H9 (cell line): Measurements from ENCODE around the gene ATP6V0B. TPM values are rescaled to one million over a fixed set of nuclear protein-coding genes. Genes with fewer than 3 reads are reported as not detected.

Experiments used
- DNase-seq: peaks from one replicate; pipeline ENCODE4 v3.0.0-alpha.2; 2017
- H2AFZ ChIP-seq: one replicate; pipeline ENCODE4 v1.6.1; 2013; ENCODE audit warnings: mild to moderate bottlenecking, low read length, control low read depth, moderate library complexity
- H2AK5ac ChIP-seq: 2 replicates; pipeline ENCODE4 v1.6.1; 2013; ENCODE audit warnings: low read length, control low read depth, mixed read lengths; ENCODE audit not compliant: insufficient read length
- H2BK120ac ChIP-seq: one replicate; pipeline ENCODE4 v1.6.1; 2013; ENCODE audit warnings: low read depth, mild to moderate bottlenecking, low read length, control low read depth, inconsistent platforms; ENCODE audit not compliant: poor library complexity, severe bottlenecking
- H2BK12ac ChIP-seq: 2 replicates; pipeline ENCODE4 v1.6.1; 2013; ENCODE audit warnings: low read length, control low read depth, mixed read lengths, low read depth; ENCODE audit not compliant: insufficient read length
- H2BK15ac ChIP-seq: 2 replicates; pipeline ENCODE4 v1.6.1; 2013; ENCODE audit warnings: low read depth, low read length, control low read depth
- H2BK20ac ChIP-seq: one replicate; pipeline ENCODE4 v1.6.1; 2013; ENCODE audit warnings: low read depth, mild to moderate bottlenecking, low read length, control low read depth, inconsistent platforms; ENCODE audit not compliant: poor library complexity, severe bottlenecking
- H2BK5ac ChIP-seq: 2 replicates; pipeline ENCODE4 v1.6.1; 2013; ENCODE audit warnings: low read length, control low read depth, mixed read lengths; ENCODE audit not compliant: insufficient read length
- H3K14ac ChIP-seq: 2 replicates; pipeline ENCODE4 v1.6.1; 2013; ENCODE audit warnings: low read length, control low read depth; ENCODE audit not compliant: insufficient read depth
- H3K18ac ChIP-seq: 2 replicates; pipeline ENCODE4 v1.6.1; 2013; ENCODE audit warnings: low read depth, mild to moderate bottlenecking, mixed read lengths, low read length, control low read depth; ENCODE audit not compliant: insufficient read length
- H3K23ac ChIP-seq: 2 replicates; pipeline ENCODE4 v1.6.1; 2013; ENCODE audit warnings: low read length, control low read depth, mixed read lengths, low read depth; ENCODE audit not compliant: insufficient read length
- H3K23me2 ChIP-seq: 2 replicates; pipeline ENCODE4 v1.6.1; 2013; ENCODE audit warnings: low read depth, mild to moderate bottlenecking, mixed read lengths, low read length, control low read depth; ENCODE audit not compliant: insufficient read length, poor library complexity, severe bottlenecking
- H3K27ac ChIP-seq: 2 replicates; pipeline ENCODE4 v1.5.1; 2013; ENCODE audit warnings: low read length, control low read depth, mixed read lengths, low read depth; ENCODE audit not compliant: insufficient read length
- H3K27me3 ChIP-seq: 2 replicates; pipeline ENCODE4 v1.6.1; 2013; ENCODE audit warnings: low read length, control low read depth, inconsistent platforms; ENCODE audit not compliant: insufficient read depth
- H3K4ac ChIP-seq: 2 replicates; pipeline ENCODE4 v1.6.1; 2013; ENCODE audit warnings: low read depth, mild to moderate bottlenecking, control low read depth, inconsistent platforms, low read length, moderate library complexity
- H3K4me1 ChIP-seq: 2 replicates; pipeline ENCODE4 v1.6.1; 2013; ENCODE audit warnings: low read length, control low read depth, inconsistent platforms; ENCODE audit not compliant: insufficient read depth
- H3K4me2 ChIP-seq: 2 replicates; pipeline ENCODE4 v1.6.1; 2013; ENCODE audit warnings: low read length, control low read depth, mixed read lengths; ENCODE audit not compliant: insufficient read length, insufficient read depth
- H3K56ac ChIP-seq: 2 replicates; pipeline ENCODE4 v1.6.1; 2013; ENCODE audit warnings: low read depth, mild to moderate bottlenecking, mixed read lengths, low read length, control low read depth; ENCODE audit not compliant: insufficient read length
- H3K79me1 ChIP-seq: 2 replicates; pipeline ENCODE4 v1.6.1; 2013; ENCODE audit warnings: low read depth, mild to moderate bottlenecking, moderate library complexity, low read length, control low read depth, inconsistent platforms; ENCODE audit not compliant: insufficient read depth, poor library complexity, severe bottlenecking
- H3K79me2 ChIP-seq: 2 replicates; pipeline ENCODE4 v1.6.1; 2013; ENCODE audit warnings: low read length, control low read depth, inconsistent platforms; ENCODE audit not compliant: insufficient read depth
- H3K9ac ChIP-seq: 2 replicates; pipeline ENCODE4 v1.6.1; 2013; ENCODE audit warnings: low read length, control low read depth, mixed read lengths; ENCODE audit not compliant: insufficient read length; ENCODE audit errors: extremely low read depth
- H3K9me3 ChIP-seq: one replicate; pipeline ENCODE4 v1.6.1; 2013; ENCODE audit warnings: low read depth, low read length, inconsistent platforms; ENCODE audit not compliant: control insufficient read depth
- H3T11ph ChIP-seq: one replicate; pipeline ENCODE4 v1.6.1; 2013; ENCODE audit warnings: mild to moderate bottlenecking, low read length, control low read depth, inconsistent platforms
- H4K20me1 ChIP-seq: one replicate; pipeline ENCODE4 v1.6.1; 2013; ENCODE audit not compliant: control insufficient read depth, insufficient read length, insufficient read depth
- H4K5ac ChIP-seq: 2 replicates; pipeline ENCODE4 v1.6.1; 2013; ENCODE audit warnings: low read depth, mild to moderate bottlenecking, mixed read lengths, low read length, control low read depth; ENCODE audit not compliant: insufficient read length
- H4K8ac ChIP-seq: replicated peaks from 2 replicates; pipeline ENCODE4 v1.6.1; 2013; ENCODE audit warnings: low read length, control low read depth, mixed read lengths, low read depth; ENCODE audit not compliant: insufficient read length
- H4K91ac ChIP-seq: 2 replicates; pipeline ENCODE4 v1.6.1; 2013; ENCODE audit warnings: low read depth, mild to moderate bottlenecking, moderate library complexity, mixed read lengths, low read length, control low read depth; ENCODE audit not compliant: insufficient read length
- H3K27ac Mint-ChIP-seq, 3 experiments: 2 replicates in 2 of 3; 3 replicates in 1 of 3; pipeline ENCODE4 v1.8.0; 2020 to 2021; ENCODE audit warnings: mixed read lengths in 3 of 3, mild to moderate bottlenecking in 1 of 3, moderate library complexity in 1 of 3
- H3K27me3 Mint-ChIP-seq: 2 replicates; pipeline ENCODE4 v1.8.0; 2021; ENCODE audit warnings: low read depth, mild to moderate bottlenecking, moderate library complexity, mixed read lengths
- H3K36me3 Mint-ChIP-seq, 3 experiments: 2 replicates in 2 of 3; 3 replicates in 1 of 3; pipeline ENCODE4 v1.8.0; 2020 to 2021; ENCODE audit warnings: low read depth in 3 of 3, mixed read lengths in 3 of 3; ENCODE audit not compliant: insufficient read depth in 1 of 3
- H3K4me1 Mint-ChIP-seq, 2 experiments: 2 replicates each; pipeline ENCODE4 v1.8.0; 2020; ENCODE audit warnings: mixed read lengths in 2 of 2
- H3K4me3 Mint-ChIP-seq, 2 experiments: 2 replicates in 1 of 2; 3 replicates in 1 of 2; pipeline ENCODE4 v1.8.0; 2020 to 2021; ENCODE audit warnings: mild to moderate bottlenecking in 2 of 2, mixed read lengths in 2 of 2, moderate library complexity in 1 of 2
- H3K9me3 Mint-ChIP-seq, 2 experiments: 2 replicates in 1 of 2; 3 replicates in 1 of 2; pipeline ENCODE4 v1.8.0; 2020; ENCODE audit warnings: mild to moderate bottlenecking in 2 of 2, mixed read lengths in 2 of 2, moderate library complexity in 1 of 2
- CTCF ChIP-seq: fragments of 200-600 bp; sonication (generic); conservative IDR thresholded peaks from 3 replicates; pipeline ENCODE4 v1.8.0; 2021; ENCODE audit warnings: antibody characterized with exemption, mild to moderate bottlenecking
- WGBS: extraction: QIAGEN DNeasy Blood & Tissue Kit; methylation state at CpG from one replicate; pipeline ENCODE4 v1.1.7; 2013; ENCODE audit warnings: missing lambda C conversion rate, low lambda C conversion rate, mixed read lengths; ENCODE audit not compliant: insufficient read length; ENCODE audit errors: extremely low coverage; 5-methylcytosine and 5-hydroxymethylcytosine counted together
- total RNA-seq: library from RNA; stranded (reverse); gene quantifications from 2 replicates; pipeline ENCODE4 v1.2.1, GENCODE V29; 2021

The ATP6V0B gene
- total RNA-seq, 1 experiment from 2014 or later = 131 TPM

GRCh38 chr1:43983253-43983899 lies 8.6 kb downstream of the ATP6V0B start:
- DNase-seq = no peak
- no peak overlapping the region for H3T11ph ChIP-seq
- H2BK20ac ChIP-seq = no peak overlapping the region
- H3K9ac ChIP-seq = no peak overlapping the region
- no peaks in the 10 kb centered on the region; the same call in 1 of the 2 replicates for H3K79me2 ChIP-seq
- TF ChIP-seq CTCF = no peak
- WGBS = no CpG with 5 or more reads among the region's 12 CpGs
- no peak overlapping the region for H3K56ac ChIP-seq
- H3K18ac ChIP-seq = no peak overlapping the region
- peaks cover 13 to 14% of the 10 kb centered on the region in 2 experiments for H3K4me1 Mint-ChIP-seq
- H2AK5ac ChIP-seq = no peak overlapping the region
- H2BK120ac ChIP-seq = no peak overlapping the region
- H3K27ac ChIP-seq = no peak overlapping the region
- H3K27me3 ChIP-seq = no peaks in the 10 kb centered on the region
- no peak overlapping the region for H2BK15ac ChIP-seq
- no peak overlapping the region for H4K91ac ChIP-seq
- no peak overlapping the region for H2BK12ac ChIP-seq
- H4K20me1 ChIP-seq = no peaks in the 10 kb centered on the region
- H4K5ac ChIP-seq = no peak overlapping the region
- H3K79me1 ChIP-seq = no peaks in the 10 kb centered on the region
- H3K4ac ChIP-seq = no peak overlapping the region
- peaks cover 10% of the 10 kb centered on the region for H3K23me2 ChIP-seq
- no peak overlapping the region for H2AFZ ChIP-seq
- no peaks in the 10 kb centered on the region for H3K9me3 ChIP-seq
- H3K27me3 Mint-ChIP-seq = no peaks in the 10 kb centered on the region; the same call in 1 of the 2 replicates
- no peak overlapping the region for H3K4me2 ChIP-seq
- H4K8ac ChIP-seq = no peak overlapping the region
- H3K14ac ChIP-seq = no peak overlapping the region
- peaks cover 3% of the 10 kb centered on the region; the same call in 1 of the 2 replicates for H3K4me1 ChIP-seq
- H3K36me3 Mint-ChIP-seq = peaks cover 16 to 52% (median 47%) of the 10 kb centered on the region in 3 experiments; a peak in 6 of 7 replicates
- no peak overlapping the region for H3K23ac ChIP-seq
- no peaks in the 10 kb centered on the region; a peak in 1 of 5 replicates for H3K9me3 Mint-ChIP-seq
- no peak overlapping the region; a peak in 1 of 5 replicates for H3K4me3 Mint-ChIP-seq
- H3K27ac Mint-ChIP-seq = peak overlapping the region in 1 of 3 experiments; percentile 36; a peak in 2 of 7 replicates
- no peak overlapping the region for H2BK5ac ChIP-seq
